Measurements from ENCODE around the gene FAM107B.

FAM107B gene

GRCh38 chr10:14758994-14759664, 15.6 kb downstream of the FAM107B start:
- H4K8ac ChIP-seq (ENCODE audit: low read depth, low read length), result no peak overlapping the region
- no peaks in the 10 kb centered on the region for H3K4me1 ChIP-seq (ENCODE audit: control insufficient read depth, low read depth, low read length)
- H2BK5ac ChIP-seq (ENCODE audit: low read length), result no peak overlapping the region
- no peak overlapping the region for H3K4ac ChIP-seq (ENCODE audit: low read depth, low read length)
- no peak overlapping the region for H3K23ac ChIP-seq (ENCODE audit: low read length)
- WGBS (ENCODE audit: extremely low coverage, insufficient coverage, low lambda C conversion rate), result no CpG with 5 or more reads among the region's 8 CpGs
- H2AK5ac ChIP-seq (ENCODE audit: low read length), result no peak overlapping the region
- no peak overlapping the region for H4K5ac ChIP-seq (ENCODE audit: low read length)
- H3K79me2 ChIP-seq (ENCODE audit: control insufficient read depth, insufficient read depth, low read length), result no peaks in the 10 kb centered on the region
- no peak for DNase-seq
- no peak overlapping the region for H3K27ac ChIP-seq (ENCODE audit: low read depth, low read length)
- no peaks in the 10 kb centered on the region for H3K36me3 ChIP-seq (ENCODE audit: control insufficient read depth, insufficient read depth, low read length)
- no peak overlapping the region for H3K56ac ChIP-seq (ENCODE audit: low read length)
- H3K79me1 ChIP-seq (ENCODE audit: low read length), result no peaks in the 10 kb centered on the region
- H3K4me2 ChIP-seq (ENCODE audit: low read length), result no peak overlapping the region
- H3K9ac ChIP-seq (ENCODE audit: low read length), result no peak overlapping the region
- H3K4me3 ChIP-seq (ENCODE audit: low read length), result no peak overlapping the region
- no peak overlapping the region for H3K18ac ChIP-seq (ENCODE audit: low read length)
- no peak overlapping the region for H2BK120ac ChIP-seq (ENCODE audit: low read depth, low read length)
- no peaks in the 10 kb centered on the region for H3K27me3 ChIP-seq (ENCODE audit: insufficient read depth, low read length, poor library complexity)
- H2BK15ac ChIP-seq (replicated peaks; ENCODE audit: low read depth), result no peak overlapping the region

- DNase-seq, result no peak
- H3K9ac ChIP-seq (ENCODE audit: low read length), result no peak overlapping the region
- H3K4me3 ChIP-seq (ENCODE audit: low read length), result no peak overlapping the region
- H4K8ac ChIP-seq (ENCODE audit: low read depth, low read length), result no peak overlapping the region
- H3K79me1 ChIP-seq (ENCODE audit: low read length), result no peaks in the 10 kb centered on the region
- H3K4me2 ChIP-seq (ENCODE audit: low read length), result no peak overlapping the region
- H4K5ac ChIP-seq (ENCODE audit: low read length), result no peak overlapping the region
- no peak overlapping the region for H3K23ac ChIP-seq (ENCODE audit: low read length)
- no peaks in the 10 kb centered on the region for H3K27me3 ChIP-seq (ENCODE audit: insufficient read depth, low read length, poor library complexity)
- H2BK5ac ChIP-seq (ENCODE audit: low read length), result no peak overlapping the region
- no peaks in the 10 kb centered on the region for H3K79me2 ChIP-seq (ENCODE audit: control insufficient read depth, insufficient read depth, low read length)
- no peaks in the 10 kb centered on the region for H3K36me3 ChIP-seq (ENCODE audit: control insufficient read depth, insufficient read depth, low read length)
- WGBS (ENCODE audit: extremely low coverage, insufficient coverage, low lambda C conversion rate), result no CpG with 5 or more reads among the region's 9 CpGs
- H3K4ac ChIP-seq (ENCODE audit: low read depth, low read length), result no peak overlapping the region
- H3K27ac ChIP-seq (ENCODE audit: low read depth, low read length), result no peak overlapping the region
- H3K56ac ChIP-seq (ENCODE audit: low read length), result no peak overlapping the region
- no peak overlapping the region for H3K18ac ChIP-seq (ENCODE audit: low read length)
- H2AK5ac ChIP-seq (ENCODE audit: low read length), result no peak overlapping the region
- no peak overlapping the region for H2BK120ac ChIP-seq (ENCODE audit: low read depth, low read length)
- H2BK15ac ChIP-seq (replicated peaks; ENCODE audit: low read depth), result no peak overlapping the region
- no peaks in the 10 kb centered on the region for H3K4me1 ChIP-seq (ENCODE audit: control insufficient read depth, low read depth, low read length)
Observed at GRCh38 chr10:14758451-14758850, 16.2 kb downstream of the FAM107B start.

- Histone ChIP-seq H3K79me2 (ENCODE audit: control insufficient read depth, insufficient read depth, low read length) (no peaks in the 10 kb centered on the region), H3K79me1 (ENCODE audit: low read length) (no peaks in the 10 kb centered on the region), H3K27ac (ENCODE audit: low read depth, low read length) (no peak overlapping the region), H3K36me3 (ENCODE audit: control insufficient read depth, insufficient read depth, low read length) (no peaks in the 10 kb centered on the region), H2BK120ac (ENCODE audit: low read depth, low read length) (no peak overlapping the region), H2BK15ac (replicated peaks; ENCODE audit: low read depth) (no peak overlapping the region), H4K8ac (ENCODE audit: low read depth, low read length) (no peak overlapping the region), H3K4me3 (ENCODE audit: low read length) (no peak overlapping the region), H3K27me3 (ENCODE audit: insufficient read depth, low read length, poor library complexity) (no peaks in the 10 kb centered on the region), H3K23ac (ENCODE audit: low read length) (no peak overlapping the region), H4K5ac (ENCODE audit: low read length) (no peak overlapping the region), H2BK5ac (ENCODE audit: low read length) (no peak overlapping the region), H3K9ac (ENCODE audit: low read length) (no peak overlapping the region), H3K56ac (ENCODE audit: low read length) (no peak overlapping the region), H2AK5ac (ENCODE audit: low read length) (no peak overlapping the region), H3K4ac (ENCODE audit: low read depth, low read length) (no peak overlapping the region), H3K4me1 (ENCODE audit: control insufficient read depth, low read depth, low read length) (no peaks in the 10 kb centered on the region), H3K4me2 (ENCODE audit: low read length) (no peak overlapping the region), H3K18ac (ENCODE audit: low read length) (no peak overlapping the region)
- no CpG with 5 or more reads among the region's 7 CpGs for WGBS (ENCODE audit: extremely low coverage, insufficient coverage, low lambda C conversion rate)
- peak; percentile 11 for DNase-seq
Observed at GRCh38 chr10:14757986-14758385, 16.7 kb downstream of the FAM107B start.

GRCh38 chr10:14757394-14757793, 17.3 kb downstream of the FAM107B start:
- no peak overlapping the region for H4K8ac ChIP-seq (ENCODE audit: low read depth, low read length)
- no peak overlapping the region for H2BK15ac ChIP-seq (replicated peaks; ENCODE audit: low read depth)
- H3K79me1 ChIP-seq (ENCODE audit: low read length), result no peaks in the 10 kb centered on the region
- H2AK5ac ChIP-seq (ENCODE audit: low read length), result no peak overlapping the region
- H3K23ac ChIP-seq (ENCODE audit: low read length), result no peak overlapping the region
- H3K4me3 ChIP-seq (ENCODE audit: low read length), result no peak overlapping the region
- H2BK5ac ChIP-seq (ENCODE audit: low read length), result no peak overlapping the region
- H3K27ac ChIP-seq (ENCODE audit: low read depth, low read length), result no peak overlapping the region
- H3K4ac ChIP-seq (ENCODE audit: low read depth, low read length), result no peak overlapping the region
- H3K27me3 ChIP-seq (ENCODE audit: insufficient read depth, low read length, poor library complexity), result no peaks in the 10 kb centered on the region
- peak; percentile 33 for DNase-seq
- no peak overlapping the region for H3K18ac ChIP-seq (ENCODE audit: low read length)
- no CpG with 5 or more reads among the region's 6 CpGs for WGBS (ENCODE audit: extremely low coverage, insufficient coverage, low lambda C conversion rate)
- no peak overlapping the region for H2BK120ac ChIP-seq (ENCODE audit: low read depth, low read length)
- H3K36me3 ChIP-seq (ENCODE audit: control insufficient read depth, insufficient read depth, low read length), result no peaks in the 10 kb centered on the region
- H3K9ac ChIP-seq (ENCODE audit: low read length), result no peak overlapping the region
- H3K4me2 ChIP-seq (ENCODE audit: low read length), result no peak overlapping the region
- no peak overlapping the region for H4K5ac ChIP-seq (ENCODE audit: low read length)
- H3K79me2 ChIP-seq (ENCODE audit: control insufficient read depth, insufficient read depth, low read length), result no peaks in the 10 kb centered on the region
- H3K4me1 ChIP-seq (ENCODE audit: control insufficient read depth, low read depth, low read length), result no peaks in the 10 kb centered on the region
- no peak overlapping the region for H3K56ac ChIP-seq (ENCODE audit: low read length)

- H3K56ac ChIP-seq (ENCODE audit: low read length), result no peak overlapping the region
- no peak overlapping the region for H3K18ac ChIP-seq (ENCODE audit: low read length)
- no peak overlapping the region for H3K9ac ChIP-seq (ENCODE audit: low read length)
- H4K8ac ChIP-seq (ENCODE audit: low read depth, low read length), result no peak overlapping the region
- H3K4me1 ChIP-seq (ENCODE audit: control insufficient read depth, low read depth, low read length), result no peaks in the 10 kb centered on the region
- H4K5ac ChIP-seq (ENCODE audit: low read length), result no peak overlapping the region
- no peak overlapping the region for H3K4ac ChIP-seq (ENCODE audit: low read depth, low read length)
- no peak overlapping the region for H3K4me3 ChIP-seq (ENCODE audit: low read length)
- H2BK5ac ChIP-seq (ENCODE audit: low read length), result no peak overlapping the region
- H2AK5ac ChIP-seq (ENCODE audit: low read length), result no peak overlapping the region
- no peaks in the 10 kb centered on the region for H3K27me3 ChIP-seq (ENCODE audit: insufficient read depth, low read length, poor library complexity)
- H3K79me2 ChIP-seq (ENCODE audit: control insufficient read depth, insufficient read depth, low read length), result no peaks in the 10 kb centered on the region
- H3K27ac ChIP-seq (ENCODE audit: low read depth, low read length), result no peak overlapping the region
- H2BK15ac ChIP-seq (replicated peaks; ENCODE audit: low read depth), result no peak overlapping the region
- no peaks in the 10 kb centered on the region for H3K79me1 ChIP-seq (ENCODE audit: low read length)
- no peak overlapping the region for H2BK120ac ChIP-seq (ENCODE audit: low read depth, low read length)
- DNase-seq, result no peak
- no CpG with 5 or more reads among the region's 1 CpG for WGBS (ENCODE audit: extremely low coverage, insufficient coverage, low lambda C conversion rate)
- H3K23ac ChIP-seq (ENCODE audit: low read length), result no peak overlapping the region
- H3K36me3 ChIP-seq (ENCODE audit: control insufficient read depth, insufficient read depth, low read length), result no peaks in the 10 kb centered on the region
- H3K4me2 ChIP-seq (ENCODE audit: low read length), result no peak overlapping the region
Observed at GRCh38 chr10:14753441-14753840, 21.3 kb downstream of the FAM107B start.

GRCh38 chr10:14751921-14752320, 22.8 kb downstream of the FAM107B start:
- H3K4me2 ChIP-seq (ENCODE audit: low read length), result no peak overlapping the region
- no peak overlapping the region for H2BK15ac ChIP-seq (replicated peaks; ENCODE audit: low read depth)
- H3K79me1 ChIP-seq (ENCODE audit: low read length), result no peaks in the 10 kb centered on the region
- H3K18ac ChIP-seq (ENCODE audit: low read length), result no peak overlapping the region
- no peak overlapping the region for H3K27ac ChIP-seq (ENCODE audit: low read depth, low read length)
- no peak overlapping the region for H2BK5ac ChIP-seq (ENCODE audit: low read length)
- H3K27me3 ChIP-seq (ENCODE audit: insufficient read depth, low read length, poor library complexity), result no peaks in the 10 kb centered on the region
- H4K5ac ChIP-seq (ENCODE audit: low read length), result no peak overlapping the region
- H2BK120ac ChIP-seq (ENCODE audit: low read depth, low read length), result no peak overlapping the region
- DNase-seq, result peak; percentile 30
- H4K8ac ChIP-seq (ENCODE audit: low read depth, low read length), result no peak overlapping the region
- no peaks in the 10 kb centered on the region for H3K36me3 ChIP-seq (ENCODE audit: control insufficient read depth, insufficient read depth, low read length)
- H3K23ac ChIP-seq (ENCODE audit: low read length), result no peak overlapping the region
- no peak overlapping the region for H3K56ac ChIP-seq (ENCODE audit: low read length)
- no peaks in the 10 kb centered on the region for H3K4me1 ChIP-seq (ENCODE audit: control insufficient read depth, low read depth, low read length)
- no peak overlapping the region for H3K4me3 ChIP-seq (ENCODE audit: low read length)
- H3K79me2 ChIP-seq (ENCODE audit: control insufficient read depth, insufficient read depth, low read length), result no peaks in the 10 kb centered on the region
- H3K4ac ChIP-seq (ENCODE audit: low read depth, low read length), result no peak overlapping the region
- WGBS (ENCODE audit: extremely low coverage, insufficient coverage, low lambda C conversion rate), result no CpG with 5 or more reads among the region's 1 CpG
- H2AK5ac ChIP-seq (ENCODE audit: low read length), result no peak overlapping the region
- H3K9ac ChIP-seq (ENCODE audit: low read length), result no peak overlapping the region

Data from mesendoderm (in vitro differentiated cells).